Neural crest cell (in vitro differentiated cells): ENCODE results near the gene KIAA1328. TPM values are rescaled to one million over a fixed set of nuclear protein-coding genes. Genes with fewer than 3 reads are reported as not detected.

ENCODE experiments used
- DNase-seq: peaks from one replicate; pipeline ENCODE4 v3.0.0; 2021; ENCODE audit warnings: low read depth, mixed read lengths, low spot score
- H3K27ac Mint-ChIP-seq: one replicate; pipeline ENCODE4 v1.8.0; 2021; ENCODE audit warnings: mild to moderate bottlenecking, mixed read lengths; ENCODE audit not compliant: unreplicated experiment
- H3K27me3 Mint-ChIP-seq: 2 replicates; pipeline ENCODE4 v1.8.0; 2021; ENCODE audit warnings: low read depth, mild to moderate bottlenecking, mixed read lengths
- H3K36me3 Mint-ChIP-seq: 2 replicates; pipeline ENCODE4 v1.8.0; 2021; ENCODE audit warnings: low read depth, mild to moderate bottlenecking, mixed read lengths
- H3K4me1 Mint-ChIP-seq: 2 replicates; pipeline ENCODE4 v1.8.0; 2021; ENCODE audit warnings: mixed read lengths
- H3K4me3 Mint-ChIP-seq: one replicate; pipeline ENCODE4 v1.8.0; 2021; ENCODE audit warnings: mild to moderate bottlenecking, mixed read lengths
- H3K9me3 Mint-ChIP-seq: 2 replicates; pipeline ENCODE4 v1.8.0; 2021; ENCODE audit warnings: mixed read lengths
- total RNA-seq: library from RNA; stranded (reverse); gene quantifications from 2 replicates; pipeline ENCODE4 v1.2.1, GENCODE V29; 2021
- TF ChIP-seq, protein P1 (sequence below): fragments of 200-600 bp; sonication (generic); conservative IDR thresholded peaks from 2 replicates; pipeline ENCODE4 v1.5.0; 2021; ENCODE audit warnings: antibody characterized with exemption, mild to moderate bottlenecking

KIAA1328 gene
- total RNA-seq, 1 donor from 2014 or later: 12.3 TPM

DNA sequence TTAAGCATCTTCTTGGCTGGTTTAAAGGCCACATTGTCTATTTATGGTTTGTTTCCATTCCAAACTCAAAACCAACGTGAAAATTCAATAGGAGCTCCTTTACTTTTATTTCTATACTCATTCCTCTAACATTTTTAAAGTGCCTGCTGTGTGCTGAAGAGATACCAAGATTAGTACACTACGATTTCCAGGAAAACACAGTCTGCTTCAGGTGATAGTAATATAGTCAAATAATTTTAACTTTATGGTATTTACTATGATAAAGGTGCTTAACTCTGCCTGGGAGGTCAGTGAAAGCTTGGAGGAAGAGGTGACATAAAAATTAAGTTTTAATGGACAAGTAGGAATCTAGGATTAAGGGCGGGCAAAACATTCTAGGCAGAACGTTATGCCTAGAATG, 121.4 kb downstream of the KIAA1328 start:
- H3K27me3 Mint-ChIP-seq: no peaks in the 10 kb centered on the region
- peaks cover 3% of the 10 kb centered on the region for H3K9me3 Mint-ChIP-seq
- peaks cover 4% of the 10 kb centered on the region for H3K4me1 Mint-ChIP-seq
- H3K36me3 Mint-ChIP-seq: peaks cover 3% of the 10 kb centered on the region
- TF ChIP-seq, protein P1, sequence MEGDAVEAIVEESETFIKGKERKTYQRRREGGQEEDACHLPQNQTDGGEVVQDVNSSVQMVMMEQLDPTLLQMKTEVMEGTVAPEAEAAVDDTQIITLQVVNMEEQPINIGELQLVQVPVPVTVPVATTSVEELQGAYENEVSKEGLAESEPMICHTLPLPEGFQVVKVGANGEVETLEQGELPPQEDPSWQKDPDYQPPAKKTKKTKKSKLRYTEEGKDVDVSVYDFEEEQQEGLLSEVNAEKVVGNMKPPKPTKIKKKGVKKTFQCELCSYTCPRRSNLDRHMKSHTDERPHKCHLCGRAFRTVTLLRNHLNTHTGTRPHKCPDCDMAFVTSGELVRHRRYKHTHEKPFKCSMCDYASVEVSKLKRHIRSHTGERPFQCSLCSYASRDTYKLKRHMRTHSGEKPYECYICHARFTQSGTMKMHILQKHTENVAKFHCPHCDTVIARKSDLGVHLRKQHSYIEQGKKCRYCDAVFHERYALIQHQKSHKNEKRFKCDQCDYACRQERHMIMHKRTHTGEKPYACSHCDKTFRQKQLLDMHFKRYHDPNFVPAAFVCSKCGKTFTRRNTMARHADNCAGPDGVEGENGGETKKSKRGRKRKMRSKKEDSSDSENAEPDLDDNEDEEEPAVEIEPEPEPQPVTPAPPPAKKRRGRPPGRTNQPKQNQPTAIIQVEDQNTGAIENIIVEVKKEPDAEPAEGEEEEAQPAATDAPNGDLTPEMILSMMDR: no peak
- no peak overlapping the region for H3K27ac Mint-ChIP-seq
- no peak for DNase-seq
- no peak overlapping the region for H3K4me3 Mint-ChIP-seq

DNA sequence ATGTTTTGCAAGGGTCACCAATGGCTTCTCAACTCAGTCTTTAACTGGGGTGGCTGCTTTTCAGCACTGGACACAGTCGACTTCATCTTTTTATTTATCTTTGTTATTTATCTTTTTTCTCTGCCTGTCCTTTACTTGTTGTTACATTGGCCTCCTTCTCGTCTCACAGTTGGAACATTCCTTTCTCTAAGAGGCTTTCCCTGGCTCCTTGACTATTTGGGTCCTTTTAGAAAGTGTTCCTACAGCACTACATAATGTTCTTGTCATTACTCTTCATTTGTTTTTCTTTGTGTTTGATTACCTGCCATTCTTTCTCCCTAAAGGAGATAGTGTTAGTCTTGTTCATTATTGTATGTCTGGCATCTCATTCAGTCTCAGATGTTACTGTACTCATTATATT, 122.0 kb downstream of the KIAA1328 start:
- peaks cover 3% of the 10 kb centered on the region for H3K36me3 Mint-ChIP-seq
- DNase-seq: no peak
- H3K9me3 Mint-ChIP-seq: peaks cover 3% of the 10 kb centered on the region
- TF ChIP-seq, protein P1: no peak
- no peak overlapping the region for H3K4me3 Mint-ChIP-seq
- peaks cover 4% of the 10 kb centered on the region for H3K4me1 Mint-ChIP-seq
- H3K27ac Mint-ChIP-seq: no peak overlapping the region
- no peaks in the 10 kb centered on the region for H3K27me3 Mint-ChIP-seq

DNA sequence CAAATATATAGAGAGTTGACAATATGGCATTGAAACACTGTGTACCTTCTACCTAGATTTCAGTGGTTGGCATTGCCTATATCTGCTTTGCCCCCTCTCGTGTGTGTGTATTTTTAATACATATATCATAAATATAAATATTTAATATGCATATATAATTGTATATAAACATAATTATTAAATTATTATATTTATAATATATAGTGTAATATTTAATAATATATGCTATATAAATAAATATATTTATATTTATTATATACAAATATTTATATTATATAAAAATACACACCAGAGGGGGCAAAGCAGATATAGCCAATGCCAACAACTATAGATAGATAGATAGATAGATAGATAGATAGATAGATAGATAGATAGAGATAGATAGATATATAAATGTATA, 124.1 kb downstream of the KIAA1328 start:
- DNase-seq: no peak
- H3K27ac Mint-ChIP-seq: no peak overlapping the region
- H3K4me1 Mint-ChIP-seq: peaks cover under 1% of the 10 kb centered on the region
- H3K27me3 Mint-ChIP-seq: no peaks in the 10 kb centered on the region
- TF ChIP-seq, protein P1: no peak
- H3K36me3 Mint-ChIP-seq: no peaks in the 10 kb centered on the region
- H3K4me3 Mint-ChIP-seq: no peak overlapping the region
- H3K9me3 Mint-ChIP-seq: no peaks in the 10 kb centered on the region

DNA sequence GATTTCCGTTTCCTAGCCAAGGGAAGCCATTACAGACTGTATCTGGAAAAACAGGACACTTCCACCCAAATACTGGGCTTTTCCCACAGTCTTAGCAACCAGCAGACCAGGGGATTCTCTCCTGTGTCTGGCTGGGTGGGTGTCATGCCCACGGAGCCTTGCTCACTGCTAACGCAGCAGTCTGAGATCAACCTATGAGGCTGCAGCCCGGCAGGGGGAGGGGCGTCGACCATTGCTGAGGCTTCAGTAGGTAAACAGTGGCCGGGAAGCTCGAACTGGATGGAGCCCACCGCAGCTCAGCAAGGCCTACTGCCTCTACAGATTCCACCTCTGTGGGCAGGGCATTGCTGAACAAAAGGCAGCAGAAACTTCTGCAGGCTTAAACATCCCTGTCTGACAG, 131.1 kb downstream of the KIAA1328 start:
- DNase-seq: no peak
- no peaks in the 10 kb centered on the region for H3K4me1 Mint-ChIP-seq
- no peak overlapping the region for H3K4me3 Mint-ChIP-seq
- H3K36me3 Mint-ChIP-seq: peaks cover 23% of the 10 kb centered on the region
- H3K27ac Mint-ChIP-seq: no peak overlapping the region
- no peaks in the 10 kb centered on the region for H3K27me3 Mint-ChIP-seq
- H3K9me3 Mint-ChIP-seq: peaks cover 8% of the 10 kb centered on the region
- TF ChIP-seq, protein P1: no peak

DNA sequence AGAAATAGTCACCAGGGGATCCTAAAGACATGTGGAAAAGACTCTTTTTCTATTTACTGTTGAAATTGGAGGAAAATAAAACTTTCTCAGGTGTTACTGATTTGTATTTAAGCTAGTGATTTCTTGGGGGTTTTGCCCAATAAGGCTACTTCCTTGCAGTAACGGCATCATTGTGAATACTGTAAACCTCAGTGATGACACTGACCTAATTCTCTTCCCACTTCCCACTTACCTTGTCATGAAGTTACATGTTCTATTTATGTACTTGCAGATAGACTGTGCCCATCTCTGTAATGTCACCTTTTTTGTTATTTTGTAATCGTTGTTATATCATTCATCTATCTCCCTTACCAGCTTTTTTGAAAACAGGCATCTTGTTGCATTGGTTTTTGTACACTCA, 134.5 kb downstream of the KIAA1328 start:
- no peaks in the 10 kb centered on the region for H3K27me3 Mint-ChIP-seq
- TF ChIP-seq, protein P1: no peak
- no peaks in the 10 kb centered on the region for H3K4me1 Mint-ChIP-seq
- H3K9me3 Mint-ChIP-seq: peaks cover 14% of the 10 kb centered on the region
- no peak overlapping the region for H3K4me3 Mint-ChIP-seq
- no peak for DNase-seq
- H3K27ac Mint-ChIP-seq: no peak overlapping the region
- peaks cover 40% of the 10 kb centered on the region for H3K36me3 Mint-ChIP-seq

DNA sequence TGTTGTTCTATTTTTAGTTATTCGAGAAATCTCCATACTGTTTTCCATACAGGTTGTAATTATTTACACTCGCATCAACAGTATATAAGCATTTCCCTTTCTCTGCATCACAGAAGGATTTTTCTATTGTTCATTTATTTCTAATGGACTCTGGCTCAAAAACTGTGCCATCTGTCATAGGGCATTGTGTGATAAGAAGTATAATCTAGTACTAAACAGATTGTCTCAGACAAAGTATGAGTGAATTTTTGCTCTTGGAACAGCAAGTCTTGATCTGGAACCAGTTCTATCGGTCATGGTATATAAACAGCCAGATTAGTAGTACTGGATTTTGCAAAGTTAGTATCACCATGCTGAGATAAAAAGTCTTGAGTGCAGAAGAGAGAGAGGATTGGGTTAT, 145.8 kb downstream of the KIAA1328 start:
- TF ChIP-seq, protein P1: no peak
- no peaks in the 10 kb centered on the region for H3K27me3 Mint-ChIP-seq

More for the DNA sequence above, 145.8 kb downstream of the KIAA1328 start:
- DNase-seq: no peak
- peaks cover 9% of the 10 kb centered on the region for H3K9me3 Mint-ChIP-seq
- H3K4me1 Mint-ChIP-seq: no peaks in the 10 kb centered on the region
- H3K27ac Mint-ChIP-seq: no peak overlapping the region
- H3K36me3 Mint-ChIP-seq: peaks cover 15% of the 10 kb centered on the region
- H3K4me3 Mint-ChIP-seq: no peak overlapping the region
